IPS-NIHi11 (cell line): Measurements from ENCODE around the gene PRKG1.
"Not testable (repeated sequence)": the region's sequence is repeated elsewhere in the genome, so short reads cannot be mapped to it uniquely, and the experiment has no call there.

ENCODE experiments used
- DNase-seq: peaks from one replicate; pipeline ENCODE4 v3.0.0; 2012; ENCODE audit warnings: mixed read lengths, low spot score

Gene PRKG1

GRCh38 chr10:51170518-51171245 is 96.4 kb downstream of the PRKG1 start:
- no peak for DNase-seq

GRCh38 chr10:51171946-51172345 is 97.7 kb downstream of the PRKG1 start:
- DNase-seq: no peak

- DNase-seq: no peak
These were observed 102.8 kb downstream of the PRKG1 start for GRCh38 chr10:51176976-51177695.

DNA sequence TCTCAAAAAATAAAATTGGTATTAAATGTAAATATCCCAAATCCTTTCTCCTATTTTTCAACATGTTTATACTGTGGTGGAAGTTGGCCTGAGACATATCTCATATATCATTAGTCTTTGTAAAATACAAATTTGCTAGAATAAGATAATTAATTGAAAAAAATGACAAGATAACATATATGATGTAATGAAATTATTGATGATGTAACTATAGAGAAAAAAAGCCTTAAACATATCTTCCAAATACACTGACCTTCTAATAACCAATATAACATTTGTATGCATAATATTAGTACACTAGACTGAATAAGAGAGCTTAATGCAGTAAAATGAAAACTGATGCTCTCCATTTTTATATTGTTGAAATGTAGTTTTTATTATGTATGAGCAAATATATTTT is 104.3 kb downstream of the PRKG1 start:
- no peak for DNase-seq

DNA sequence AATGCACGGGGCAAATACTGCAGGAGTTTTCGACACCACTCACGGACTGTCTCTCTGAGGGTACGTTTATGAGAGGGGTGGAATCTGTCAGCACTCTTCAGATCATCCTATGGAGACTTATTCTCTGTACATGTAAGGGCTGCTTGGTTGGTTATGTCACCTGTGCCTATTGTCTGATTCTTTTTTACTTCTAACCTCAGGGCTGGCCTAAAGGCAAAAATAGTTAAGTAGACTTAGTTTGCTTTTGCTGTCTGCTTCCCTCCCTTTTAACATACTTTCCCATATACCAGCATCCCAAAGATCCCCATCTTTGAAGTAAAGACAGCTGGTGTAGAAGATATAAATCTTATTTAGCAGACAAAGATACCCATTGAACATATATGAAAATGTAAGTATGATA is 105.9 kb downstream of the PRKG1 start:
- no peak for DNase-seq

- no peak for DNase-seq
These were observed 109.5 kb downstream of the PRKG1 start for GRCh38 chr10:51183783-51184182.

- DNase-seq: no peak
These were observed 112.1 kb downstream of the PRKG1 start for GRCh38 chr10:51186361-51186760.

GRCh38 chr10:51188008-51188407 is 113.7 kb downstream of the PRKG1 start:
- DNase-seq: no peak

GRCh38 chr10:51188866-51189265 is 114.6 kb downstream of the PRKG1 start:
- DNase-seq: no peak

GRCh38 chr10:51196508-51197175 is 122.4 kb downstream of the PRKG1 start:
- DNase-seq: no peak

DNA sequence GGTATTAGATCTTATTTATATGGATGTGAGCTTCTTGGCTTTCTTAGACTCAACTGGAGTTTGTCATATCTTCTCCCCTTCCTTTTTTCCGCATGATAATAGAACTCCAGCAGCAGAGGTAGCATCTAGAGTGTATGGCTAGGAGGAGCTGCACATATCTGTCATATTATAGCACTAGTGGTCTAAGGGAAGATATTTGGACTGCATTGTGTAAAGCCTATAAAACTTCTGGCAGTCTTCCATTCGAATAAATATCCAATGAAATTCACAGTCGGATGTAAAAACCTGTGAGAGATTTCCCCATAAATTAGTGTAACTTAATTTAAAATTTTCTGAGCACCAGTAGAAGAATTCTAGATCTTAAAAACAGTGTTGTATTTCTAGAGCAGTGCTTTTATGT is 123.9 kb downstream of the PRKG1 start:
- DNase-seq: no peak

DNA sequence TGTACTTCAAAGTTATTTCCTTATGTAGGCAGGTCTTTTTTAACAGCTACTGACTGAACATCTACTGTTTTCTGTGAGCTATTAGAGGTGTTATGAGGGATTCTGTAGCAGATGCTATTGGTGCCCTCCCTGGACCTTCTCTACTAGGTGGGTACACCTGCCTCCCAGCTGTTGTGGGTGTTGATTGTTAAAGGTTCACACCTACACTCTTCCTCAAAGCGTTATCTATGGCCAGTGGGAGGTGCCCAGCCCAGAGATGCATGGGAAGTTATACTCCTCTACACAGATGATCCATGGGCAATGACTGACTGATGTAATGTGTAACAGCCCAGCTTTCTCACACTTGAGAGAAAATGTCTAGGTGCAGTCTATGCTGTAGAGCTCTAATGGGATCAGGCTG is 127.7 kb downstream of the PRKG1 start:
- no peak for DNase-seq

DNA sequence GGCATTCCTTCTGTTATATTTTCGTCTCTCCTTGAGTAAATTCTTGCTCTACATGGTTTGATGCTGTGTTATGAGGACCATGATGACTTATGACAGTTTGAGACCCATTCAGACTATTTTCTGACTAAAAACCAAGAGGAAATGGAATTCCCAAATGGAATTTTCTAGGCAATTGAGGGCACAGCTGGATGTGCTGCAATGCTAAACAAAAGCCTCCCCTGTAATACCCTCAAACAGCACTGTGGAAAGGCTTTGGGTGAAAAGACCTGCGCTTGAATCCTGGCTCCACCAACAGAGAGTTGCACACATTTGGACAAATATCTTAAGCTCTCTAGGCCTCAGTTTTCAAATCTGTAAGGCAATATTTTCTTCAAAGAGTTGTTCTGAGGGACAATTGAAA is 129.1 kb downstream of the PRKG1 start:
- DNase-seq: peak; percentile 30

GRCh38 chr10:51204066-51204465 is 129.8 kb downstream of the PRKG1 start:
- DNase-seq: no peak

DNA sequence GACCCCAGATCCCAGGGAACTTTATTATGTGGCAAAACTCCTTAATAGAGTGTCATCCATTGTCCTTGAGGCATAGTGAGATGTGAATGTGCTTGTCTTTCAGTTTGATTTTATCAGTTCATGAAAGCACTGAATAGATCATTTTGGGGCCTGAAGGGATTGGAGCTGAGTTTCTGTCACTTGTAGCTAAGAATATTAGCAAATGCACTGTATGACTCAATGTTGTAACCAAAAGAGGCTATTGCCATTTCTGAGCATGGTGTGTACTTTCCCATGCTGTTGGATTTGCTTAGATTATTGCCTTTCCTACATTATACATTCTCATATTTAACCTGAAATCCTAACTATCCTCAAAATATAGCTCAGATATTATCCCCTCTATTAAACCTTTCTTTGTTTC is 130.4 kb downstream of the PRKG1 start:
- DNase-seq: no peak

DNA sequence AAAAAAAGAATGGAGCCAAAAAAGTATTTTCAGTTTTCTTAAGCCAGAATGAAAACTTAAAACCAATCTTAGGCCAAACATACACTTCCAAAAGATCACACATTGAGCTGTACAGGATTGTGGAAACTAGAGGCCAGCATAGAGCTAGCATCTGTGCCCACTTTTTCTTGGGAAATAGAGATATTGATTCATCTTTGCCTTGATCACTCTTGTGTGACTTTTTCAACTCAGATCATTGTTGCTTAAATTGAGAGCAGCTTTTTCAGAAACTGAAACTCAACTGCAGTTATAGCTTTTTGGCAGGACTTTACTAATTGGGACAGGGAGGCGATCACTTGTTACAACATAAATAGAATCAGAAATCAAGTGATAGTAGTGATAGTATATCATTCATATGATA is 132.2 kb downstream of the PRKG1 start:
- no peak for DNase-seq

DNA sequence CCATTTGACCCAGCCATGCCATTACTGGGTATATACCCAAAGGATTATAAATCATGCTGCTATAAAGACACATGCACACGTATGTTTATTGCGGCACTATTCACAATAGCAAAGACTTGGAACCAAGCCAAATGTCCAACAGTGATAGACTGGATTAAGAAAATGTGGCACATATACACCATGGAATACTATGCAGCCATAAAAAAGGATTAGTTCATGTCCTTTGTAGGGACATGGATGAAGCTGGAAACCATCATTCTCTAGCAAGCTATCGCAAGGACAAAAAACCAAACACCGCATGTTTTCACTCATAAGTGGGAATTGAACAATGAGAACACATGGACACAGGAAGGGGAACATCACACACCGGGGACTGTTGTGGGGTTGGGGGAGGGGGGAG is 138.7 kb downstream of the PRKG1 start:
- not testable (repeated sequence) for DNase-seq

GRCh38 chr10:51214207-51215196 is 140.2 kb downstream of the PRKG1 start:
- no peak for DNase-seq

GRCh38 chr10:51215951-51216834 is 141.9 kb downstream of the PRKG1 start:
- no peak for DNase-seq

DNA sequence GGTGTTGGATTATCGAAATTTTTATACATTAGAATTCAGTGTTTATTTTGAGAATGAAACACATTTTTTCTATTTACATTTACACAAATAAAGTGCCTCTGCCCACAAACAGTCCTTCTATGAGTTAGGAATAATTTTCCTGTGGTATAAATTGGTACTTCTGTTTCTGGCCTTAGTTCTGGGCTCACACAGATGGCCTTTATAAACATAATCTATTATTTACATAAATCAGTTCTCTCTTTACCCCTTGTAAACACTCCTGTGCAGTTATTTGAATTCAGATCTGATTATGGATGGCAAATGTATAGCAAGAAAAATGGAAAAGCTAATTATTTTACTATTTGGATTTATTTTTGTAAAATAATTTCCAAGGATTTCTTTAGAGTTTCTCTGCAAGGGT is 143.2 kb downstream of the PRKG1 start:
- DNase-seq: no peak

- DNase-seq: no peak
These were observed 150.4 kb downstream of the PRKG1 start for GRCh38 chr10:51224671-51225161.
